Neural progenitor cell (in vitro differentiated cells): ENCODE results near the gene NCOR1.

Experiments used
- CTCF ChIP-seq: fragments of 200-600 bp; sonication (generic); IDR thresholded peaks from 2 replicates; pipeline ENCODE4 v1.5.1; 2017; ENCODE audit warnings: antibody characterized with exemption, mild to moderate bottlenecking
- EZH2 ChIP-seq: fragments of 200-600 bp; sonication (generic); IDR thresholded peaks from 2 replicates; pipeline ENCODE4 v1.6.1; 2017; ENCODE audit warnings: antibody characterized with exemption, mild to moderate bottlenecking, moderate library complexity
- EZH2phosphoT487 ChIP-seq: fragments of 200-600 bp; sonication (generic); IDR thresholded peaks from 2 replicates; pipeline ENCODE4 v1.6.1; 2017; ENCODE audit warnings: antibody characterized with exemption

DNA sequence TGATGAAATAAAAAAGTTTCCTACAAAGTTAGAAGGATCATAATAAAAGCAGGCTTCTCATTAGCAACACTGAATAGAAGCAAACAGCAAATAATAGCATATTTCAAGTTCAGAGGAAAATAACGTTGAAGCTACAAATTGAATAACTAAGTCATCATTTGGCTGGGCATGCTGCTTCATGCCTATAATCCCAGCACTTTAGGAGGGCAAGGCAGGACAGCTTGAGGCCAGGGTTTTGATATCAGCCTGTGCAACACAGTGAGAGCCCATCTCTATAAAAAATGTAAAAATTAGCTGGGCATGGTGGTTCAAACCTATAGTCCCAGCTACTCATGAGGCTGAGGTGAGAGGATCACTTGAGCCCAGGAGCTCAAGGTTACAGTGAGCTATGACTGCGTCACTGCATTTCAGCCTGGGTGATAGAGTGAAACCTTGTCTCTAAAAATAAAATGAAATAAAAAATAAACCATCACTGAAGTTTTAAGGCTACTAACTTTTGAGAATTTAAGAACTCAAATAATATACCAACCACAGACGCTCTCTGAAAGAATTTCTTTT lies 25.5 kb downstream of the NCOR1 start:
- no peak for TF ChIP-seq CTCF
- no peak for TF ChIP-seq EZH2
- TF ChIP-seq EZH2phosphoT487, result no peak
